Nephron (organoid): Measurements from ENCODE around the gene ZNF81.
"Not testable (repeated sequence)": the region's sequence is repeated elsewhere in the genome, so short reads cannot be mapped to it uniquely, and the experiment has no call there.

ENCODE experiments used
- H3K27ac Mint-ChIP-seq, 3 experiments: 2 replicates each; pipeline ENCODE4 v1.8.0; 2020; ENCODE audit warnings: mixed read lengths in 3 of 3, mild to moderate bottlenecking in 2 of 3, moderate library complexity in 1 of 3
- H3K27me3 Mint-ChIP-seq: 2 replicates; pipeline ENCODE4 v1.8.0; 2021; ENCODE audit warnings: low read depth, mild to moderate bottlenecking, moderate library complexity, mixed read lengths
- H3K36me3 Mint-ChIP-seq: 2 replicates; pipeline ENCODE4 v1.8.0; 2020; ENCODE audit warnings: low read depth, mixed read lengths
- H3K4me1 Mint-ChIP-seq: 2 replicates; pipeline ENCODE4 v1.8.0; 2020; ENCODE audit warnings: mixed read lengths
- H3K4me3 Mint-ChIP-seq, 3 experiments: 2 replicates each; pipeline ENCODE4 v1.8.0; 2020; ENCODE audit warnings: mild to moderate bottlenecking in 3 of 3, mixed read lengths in 3 of 3, moderate library complexity in 2 of 3
- H3K9me3 Mint-ChIP-seq: 2 replicates; pipeline ENCODE4 v1.8.0; 2020; ENCODE audit warnings: mixed read lengths
- CTCF ChIP-seq, 3 experiments: fragments of 200-600 bp; sonication (generic); IDR thresholded peaks; one replicate each; pipeline ENCODE4 v1.5.0; 2021; ENCODE audit warnings: antibody characterized with exemption in 3 of 3; ENCODE audit not compliant: unreplicated experiment in 3 of 3

ZNF81 gene

DNA sequence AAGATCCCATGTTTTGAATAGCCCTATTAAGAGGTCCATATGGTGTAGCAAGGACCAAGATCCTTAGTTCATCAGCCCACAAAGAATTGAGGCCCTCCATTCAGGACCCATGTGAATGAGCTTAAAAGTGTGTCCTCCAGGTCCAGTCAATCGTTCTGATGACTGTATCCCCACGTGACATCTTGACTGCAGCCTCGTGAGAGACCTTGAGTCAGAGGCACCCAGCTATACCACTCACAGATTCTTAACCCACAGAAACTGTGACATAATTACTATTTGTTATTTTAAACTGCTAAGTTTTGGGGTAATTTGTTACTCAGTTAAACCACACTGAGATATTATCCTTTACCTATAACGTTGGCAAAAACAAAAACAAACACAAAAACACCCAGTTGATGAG lies 104.7 kb downstream of the ZNF81 start:
- H3K36me3 Mint-ChIP-seq, result no peaks in the 10 kb centered on the region

DNA sequence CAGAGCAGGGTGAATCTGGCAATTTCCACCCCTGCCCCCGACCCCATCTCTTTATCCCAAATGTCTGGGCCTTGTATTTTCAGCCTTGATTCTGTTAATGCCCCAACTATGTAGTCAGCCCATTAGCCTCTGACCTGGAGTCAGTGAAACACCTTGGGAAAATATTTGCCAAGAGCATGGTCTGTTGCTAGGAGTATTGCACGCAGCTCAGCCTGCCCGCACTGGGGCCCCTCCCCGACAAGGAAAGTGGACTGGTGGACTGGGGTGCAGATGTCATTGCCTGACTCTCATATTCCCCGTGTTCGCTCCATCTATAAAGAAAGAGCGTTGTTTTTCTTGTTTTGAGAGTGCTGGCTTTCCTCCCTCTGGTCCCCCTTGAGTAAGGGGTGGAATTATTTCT lies 118.6 kb downstream of the ZNF81 start:
- H3K27ac Mint-ChIP-seq, H3K27me3 Mint-ChIP-seq, H3K36me3 Mint-ChIP-seq, H3K4me1 Mint-ChIP-seq, H3K4me3 Mint-ChIP-seq: not testable (repeated sequence)
- H3K9me3 Mint-ChIP-seq, result peaks cover 34% of the 10 kb centered on the region

More for the DNA sequence above, 104.7 kb downstream of the ZNF81 start:
- Mint-ChIP-seq H3K9me3 (peaks cover 32% of the 10 kb centered on the region), H3K4me3 (no peak overlapping the region), H3K27ac (no peak overlapping the region), H3K27me3 (no peaks in the 10 kb centered on the region), H3K4me1 (peaks cover 1% of the 10 kb centered on the region)
- no peak for TF ChIP-seq CTCF (IDR thresholded peaks at IDR 0.05; ENCODE audit: unreplicated experiment in 3 of 3)

- Mint-ChIP-seq H3K36me3 (no peaks in the 10 kb centered on the region), H3K4me1 (no peaks in the 10 kb centered on the region), H3K4me3 (no peak overlapping the region), H3K27ac (no peak overlapping the region), H3K27me3 (no peaks in the 10 kb centered on the region), H3K9me3 (peaks cover 30% of the 10 kb centered on the region)
- TF ChIP-seq CTCF (IDR thresholded peaks at IDR 0.05; ENCODE audit: unreplicated experiment in 3 of 3), result no peak
These were observed 119.3 kb downstream of the ZNF81 start for GRCh38 chrX:47956016-47956415.

DNA sequence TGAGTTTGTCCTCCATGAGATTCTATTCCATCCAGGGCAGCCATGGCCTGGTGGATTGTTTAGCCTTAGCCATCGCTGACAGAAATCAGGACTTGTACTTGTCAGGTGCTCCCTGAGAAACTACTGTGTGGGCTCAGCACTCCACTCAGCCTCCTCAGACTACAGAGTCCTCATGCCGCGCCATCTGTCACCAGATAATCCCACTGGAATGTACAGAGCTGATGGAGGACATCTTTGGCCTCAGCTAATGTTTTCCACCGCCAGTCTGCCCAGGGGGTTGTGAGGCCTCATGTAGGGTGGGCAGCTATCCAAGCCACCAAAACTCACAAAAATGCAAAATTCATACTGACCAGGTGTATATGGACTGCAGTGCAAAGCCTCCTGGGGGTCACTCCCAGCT lies 121.5 kb downstream of the ZNF81 start:
- not testable (repeated sequence) for H3K27me3 Mint-ChIP-seq, H3K36me3 Mint-ChIP-seq, H3K27ac Mint-ChIP-seq, H3K4me1 Mint-ChIP-seq, H3K4me3 Mint-ChIP-seq
- peaks cover 26% of the 10 kb centered on the region for H3K9me3 Mint-ChIP-seq

DNA sequence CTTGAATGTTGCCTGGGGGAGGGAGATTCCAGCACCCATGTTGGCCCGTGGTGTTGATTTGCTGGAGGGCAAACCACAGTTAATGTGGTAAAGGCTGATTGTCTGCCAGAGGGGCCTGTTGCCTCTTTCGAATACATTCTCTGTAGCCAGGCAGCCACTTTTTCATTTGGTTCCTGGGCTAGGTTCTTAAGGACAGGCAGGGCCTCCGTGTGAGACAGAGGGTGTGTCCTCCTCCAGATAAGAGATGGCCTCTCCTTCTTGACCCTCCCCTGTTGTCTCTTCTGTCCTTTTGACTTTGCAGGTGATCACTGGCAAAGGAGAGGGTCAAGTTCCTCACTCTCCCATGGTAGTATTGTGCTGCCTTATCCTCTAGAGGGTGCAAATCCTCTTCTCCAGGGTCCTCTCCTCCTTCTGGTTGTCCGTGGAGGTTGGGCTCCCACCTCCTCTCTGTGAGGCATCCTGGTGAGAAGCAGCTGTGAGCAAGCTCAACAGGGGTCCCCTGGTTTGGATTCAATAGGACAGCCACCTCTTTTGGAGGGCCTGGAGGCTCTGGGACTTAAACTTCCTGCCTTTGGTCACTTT lies 122.2 kb downstream of the ZNF81 start:
- no peak for TF ChIP-seq CTCF (IDR thresholded peaks at IDR 0.05; ENCODE audit: unreplicated experiment in 3 of 3)
- peaks cover 23% of the 10 kb centered on the region for H3K9me3 Mint-ChIP-seq
- no peaks in the 10 kb centered on the region for H3K36me3 Mint-ChIP-seq
- no peak overlapping the region for H3K27ac Mint-ChIP-seq
- H3K27me3 Mint-ChIP-seq, result no peaks in the 10 kb centered on the region
- H3K4me3 Mint-ChIP-seq, result no peak overlapping the region
- no peaks in the 10 kb centered on the region for H3K4me1 Mint-ChIP-seq

DNA sequence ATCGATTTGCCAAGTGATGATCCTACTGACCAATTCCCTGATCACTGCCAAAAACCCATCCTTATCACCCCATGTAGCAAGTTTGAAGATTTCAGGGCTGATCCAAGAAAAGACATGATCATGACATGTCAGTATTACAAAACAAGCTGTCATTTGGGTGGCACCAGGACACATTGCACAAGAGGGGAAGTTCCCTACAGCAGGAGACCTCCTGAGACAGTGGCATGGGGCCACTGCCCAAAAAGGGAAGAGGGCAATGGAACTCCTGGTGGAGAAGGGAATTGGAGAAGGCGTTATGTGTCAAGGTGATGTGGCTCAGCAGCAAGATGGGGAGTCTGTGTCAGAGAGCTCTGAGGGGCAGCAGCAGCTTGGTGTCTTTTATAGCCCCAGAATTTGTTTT lies 123.7 kb downstream of the ZNF81 start:
- Mint-ChIP-seq H3K4me3 (no peak overlapping the region), H3K27ac (no peak overlapping the region)

GRCh38 chrX:47961830-47962229 lies 125.1 kb downstream of the ZNF81 start:
- not testable (repeated sequence) for H3K4me1 Mint-ChIP-seq, H3K27ac Mint-ChIP-seq, H3K36me3 Mint-ChIP-seq, H3K4me3 Mint-ChIP-seq, H3K27me3 Mint-ChIP-seq
- H3K9me3 Mint-ChIP-seq, result peaks cover 35% of the 10 kb centered on the region

More for the DNA sequence above, 123.7 kb downstream of the ZNF81 start:
- H3K27me3 Mint-ChIP-seq, result no peaks in the 10 kb centered on the region
- no peaks in the 10 kb centered on the region for H3K36me3 Mint-ChIP-seq
- H3K4me1 Mint-ChIP-seq, result no peaks in the 10 kb centered on the region
- H3K9me3 Mint-ChIP-seq, result peaks cover 34% of the 10 kb centered on the region
- no peak for TF ChIP-seq CTCF (IDR thresholded peaks at IDR 0.05; ENCODE audit: unreplicated experiment in 3 of 3)

DNA sequence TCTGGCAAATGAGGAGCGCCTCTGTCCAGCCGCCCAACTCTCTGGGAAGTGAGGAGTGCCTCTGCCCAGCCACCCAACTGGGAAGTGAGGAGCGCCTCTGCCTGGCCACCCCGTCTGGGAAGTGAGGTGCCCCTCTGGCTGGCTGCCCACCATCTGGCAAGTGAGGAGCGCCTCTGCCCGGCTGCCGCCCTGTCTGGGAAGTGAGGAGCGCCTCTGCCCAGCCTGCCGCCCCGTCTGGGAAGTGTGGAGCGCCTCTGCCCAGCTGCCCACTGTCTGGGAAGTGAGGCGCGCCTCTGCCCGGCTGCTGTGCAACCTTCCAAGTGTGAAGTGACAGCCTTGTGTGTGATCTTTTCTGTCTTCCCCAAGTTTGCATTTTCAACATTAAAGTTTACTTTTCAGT lies 128.8 kb downstream of the ZNF81 start:
- not testable (repeated sequence) for H3K27ac Mint-ChIP-seq, H3K4me3 Mint-ChIP-seq, H3K36me3 Mint-ChIP-seq, H3K4me1 Mint-ChIP-seq, H3K27me3 Mint-ChIP-seq
- peaks cover 50% of the 10 kb centered on the region for H3K9me3 Mint-ChIP-seq
